NCI-H2196 treated with DMSO at 0.1 percent for 48 hours (cell line): ENCODE data around the gene GSG1L2.

Source experiments
- DNase-seq: peaks from one replicate; lab custom pipeline; 2025; ENCODE audit not compliant: unreplicated experiment; lab: John Stamatoyannopoulos, UW

The GSG1L2 gene

DNA sequence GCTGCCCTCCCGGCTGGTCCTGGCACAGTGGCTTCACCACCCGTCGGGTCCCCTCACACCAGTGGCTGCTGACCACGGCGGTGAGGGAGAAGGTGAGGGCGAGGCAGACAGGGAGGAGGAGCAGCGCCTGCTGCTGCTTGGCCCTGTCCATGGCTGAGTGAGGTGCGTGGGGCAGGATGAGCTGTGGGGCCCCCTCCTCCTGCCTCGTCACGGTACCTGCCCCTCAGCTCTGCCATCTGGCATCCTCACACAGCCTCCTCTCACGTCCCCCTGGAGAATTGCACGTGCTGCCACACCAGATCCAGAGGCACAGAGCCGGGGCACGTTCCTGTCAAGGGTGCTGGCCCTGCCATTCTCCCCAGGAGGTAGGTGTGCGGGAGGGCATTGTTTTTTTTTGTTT is at the start of gene GSG1L2:
Gene GSG1L2 (minus strand): TSS at position 159 of the 400 bp plus-strand sequence. CDS start 8 bp downstream, at position 151.
- no peak for DNase-seq

- no peak for DNase-seq
Measured at GRCh38 chr17:9868552-9868951, 46.7 kb upstream of the GSG1L2 start.

GRCh38 chr17:9865586-9865985 is 43.7 kb upstream of the GSG1L2 start:
- no peak for DNase-seq

DNA sequence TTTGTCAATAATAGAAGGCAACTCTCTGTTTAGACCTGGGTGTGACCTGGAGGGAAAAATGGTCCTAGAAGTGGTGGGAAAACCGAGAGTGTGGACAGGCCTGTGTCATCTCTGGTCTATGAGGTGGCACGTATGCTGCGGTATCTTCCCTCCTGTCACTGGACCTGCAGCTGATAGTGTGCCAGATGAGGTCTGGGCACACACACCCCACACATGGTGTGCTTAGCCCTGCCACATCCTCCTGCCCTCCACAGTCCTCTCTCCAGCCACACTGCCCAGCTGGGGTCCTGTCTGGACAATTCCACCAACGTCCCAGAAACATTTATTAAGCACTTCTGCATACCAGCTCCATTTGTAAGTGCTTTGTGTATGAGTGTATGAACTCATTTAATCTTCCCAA is 41.1 kb upstream of the GSG1L2 start:
- no peak for DNase-seq

DNA sequence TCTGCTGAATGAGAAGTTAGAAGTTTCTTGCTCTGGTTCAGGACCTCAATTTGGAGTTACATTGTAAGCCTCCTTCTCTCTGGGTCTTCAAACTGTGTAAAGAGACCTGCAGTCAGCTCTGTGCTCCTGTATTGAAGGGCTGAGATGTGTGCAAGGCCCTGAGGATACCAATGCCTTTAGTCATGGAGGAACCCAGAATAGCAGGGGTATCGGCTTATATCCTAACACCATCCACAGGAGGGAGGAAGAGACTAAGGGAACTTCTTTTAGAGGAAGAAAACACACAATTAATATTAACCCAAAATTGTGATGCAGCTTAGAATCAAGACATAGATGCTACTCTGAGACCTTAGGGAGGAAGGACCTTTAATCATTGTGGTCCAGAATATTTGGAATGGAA is 40.3 kb upstream of the GSG1L2 start:
- DNase-seq: no peak

- DNase-seq: no peak
Measured at GRCh38 chr17:9860851-9861250, 39.0 kb upstream of the GSG1L2 start.

DNA sequence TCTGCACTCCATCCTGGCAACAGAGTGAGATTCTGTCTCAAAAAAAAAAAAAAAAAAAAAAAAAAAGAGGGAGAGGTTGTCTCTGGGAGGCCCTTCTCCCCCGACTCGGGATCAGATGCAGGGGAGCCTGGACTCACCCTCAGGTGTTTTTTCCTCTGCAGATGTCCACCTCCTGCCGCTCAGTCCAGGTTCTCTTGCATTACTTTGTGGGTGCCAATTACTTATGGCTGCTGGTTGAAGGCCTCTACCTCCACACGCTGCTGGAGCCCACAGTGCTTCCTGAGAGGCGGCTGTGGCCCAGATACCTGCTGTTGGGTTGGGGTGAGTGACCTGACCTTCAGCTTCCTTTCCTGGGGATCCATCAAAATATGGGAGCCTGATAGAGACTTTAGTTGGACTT is 37.9 kb upstream of the GSG1L2 start:
- no peak for DNase-seq

- no peak for DNase-seq
Measured at GRCh38 chr17:9855036-9855435, 33.2 kb upstream of the GSG1L2 start.

GRCh38 chr17:9854255-9854654 is 32.4 kb upstream of the GSG1L2 start:
- DNase-seq: no peak

DNA sequence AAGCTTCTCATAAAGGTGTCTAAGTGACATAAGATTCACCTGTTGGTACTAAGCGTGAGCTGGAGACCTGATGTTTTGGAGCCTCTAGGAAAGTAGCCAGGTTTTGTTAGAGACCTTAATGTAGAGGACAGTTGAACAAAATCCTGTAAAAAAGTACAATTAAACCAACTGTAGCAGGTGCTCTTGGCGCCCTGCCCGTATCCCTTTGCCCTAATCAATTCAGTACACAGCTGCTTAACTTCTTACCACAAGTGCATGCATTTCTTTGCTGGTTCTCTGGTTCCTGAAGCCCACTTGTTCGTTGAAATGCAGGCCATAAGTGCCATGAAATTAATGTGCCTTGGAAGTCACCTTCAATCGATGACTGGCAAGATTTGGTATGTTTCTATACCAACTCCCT is 28.3 kb upstream of the GSG1L2 start:
- no peak for DNase-seq

DNA sequence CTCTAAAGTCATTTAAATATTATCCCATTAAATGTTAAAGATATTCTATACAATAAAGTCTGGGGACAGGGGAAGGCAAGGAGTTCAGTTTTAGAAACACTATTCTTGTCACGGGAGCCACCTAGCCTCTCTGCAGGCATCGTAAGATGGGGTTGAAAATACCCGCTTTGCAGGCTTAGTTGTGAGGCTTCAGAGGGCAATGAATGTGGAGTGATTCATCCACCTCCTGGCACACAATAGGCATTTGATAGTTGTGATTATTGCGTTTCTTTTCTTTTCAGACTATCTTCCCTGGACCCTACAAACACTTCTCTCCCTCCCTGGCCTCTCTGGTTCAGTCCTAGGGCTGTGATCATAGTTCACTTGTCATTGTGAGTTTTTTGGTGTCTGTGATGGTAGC is 23.4 kb upstream of the GSG1L2 start:
- no peak for DNase-seq

DNA sequence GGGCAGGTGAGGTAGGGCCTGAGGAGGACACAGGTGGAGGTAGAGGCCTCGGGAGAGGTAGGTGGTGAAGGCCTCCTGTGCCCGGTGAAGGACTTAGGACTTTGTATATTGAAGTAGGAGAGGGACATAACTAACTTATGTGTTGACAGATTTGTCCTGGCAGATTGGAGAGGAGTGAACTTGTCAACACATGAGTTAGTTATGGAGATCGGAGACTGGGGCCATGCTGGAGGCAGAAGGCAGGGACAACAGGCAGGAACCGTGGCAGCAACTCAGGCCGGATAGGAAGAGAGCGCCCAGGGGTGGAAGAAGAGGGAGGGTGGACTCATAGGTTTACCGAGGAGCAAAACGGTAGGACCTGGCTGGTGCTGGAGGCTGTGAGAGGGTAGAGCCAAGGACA is 22.3 kb upstream of the GSG1L2 start:
- no peak for DNase-seq

DNA sequence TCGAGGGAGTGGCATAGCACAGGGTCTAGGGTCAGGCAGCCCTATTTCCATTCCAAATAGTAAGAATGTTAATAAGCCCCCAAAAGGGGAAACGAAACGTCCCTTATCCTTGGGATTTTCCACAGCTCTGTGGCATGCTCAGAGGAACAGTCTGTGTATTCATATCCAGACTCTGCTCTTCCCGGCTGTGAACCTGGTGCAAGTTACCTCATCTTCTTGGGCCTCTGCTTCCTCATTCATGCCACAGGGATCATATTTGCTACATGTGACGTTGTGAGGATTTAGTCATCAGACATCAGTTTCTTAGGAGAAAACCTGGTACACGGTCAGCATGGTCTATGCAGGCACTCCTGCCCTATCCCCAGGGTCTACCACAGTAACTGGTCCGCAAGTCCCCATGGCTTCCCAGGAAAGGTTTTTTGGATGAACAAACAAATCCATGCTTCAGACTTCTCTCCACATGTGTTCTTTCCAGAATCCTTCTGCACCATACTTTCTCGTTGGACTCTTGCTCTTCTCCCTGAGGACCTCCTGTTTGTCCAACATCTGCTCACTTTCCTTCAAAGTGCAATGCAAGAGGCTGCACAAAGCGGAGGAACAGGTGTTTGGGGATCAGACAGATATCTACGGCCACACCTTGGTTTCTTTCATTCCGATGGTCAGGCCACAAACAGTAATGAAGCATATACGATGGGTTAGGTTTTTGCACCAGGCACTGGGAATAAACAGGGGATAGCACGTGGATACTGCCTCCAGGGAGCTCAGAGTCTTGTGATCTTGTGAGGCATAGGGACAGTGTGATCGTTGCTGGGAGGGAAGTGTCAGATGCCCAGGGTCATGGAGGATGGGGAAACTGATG is 21.5 kb upstream of the GSG1L2 start:
- no peak for DNase-seq

- no peak for DNase-seq
Measured at GRCh38 chr17:9842057-9842758, 20.3 kb upstream of the GSG1L2 start.

- no peak for DNase-seq
Measured at GRCh38 chr17:9839433-9839832, 17.6 kb upstream of the GSG1L2 start.

DNA sequence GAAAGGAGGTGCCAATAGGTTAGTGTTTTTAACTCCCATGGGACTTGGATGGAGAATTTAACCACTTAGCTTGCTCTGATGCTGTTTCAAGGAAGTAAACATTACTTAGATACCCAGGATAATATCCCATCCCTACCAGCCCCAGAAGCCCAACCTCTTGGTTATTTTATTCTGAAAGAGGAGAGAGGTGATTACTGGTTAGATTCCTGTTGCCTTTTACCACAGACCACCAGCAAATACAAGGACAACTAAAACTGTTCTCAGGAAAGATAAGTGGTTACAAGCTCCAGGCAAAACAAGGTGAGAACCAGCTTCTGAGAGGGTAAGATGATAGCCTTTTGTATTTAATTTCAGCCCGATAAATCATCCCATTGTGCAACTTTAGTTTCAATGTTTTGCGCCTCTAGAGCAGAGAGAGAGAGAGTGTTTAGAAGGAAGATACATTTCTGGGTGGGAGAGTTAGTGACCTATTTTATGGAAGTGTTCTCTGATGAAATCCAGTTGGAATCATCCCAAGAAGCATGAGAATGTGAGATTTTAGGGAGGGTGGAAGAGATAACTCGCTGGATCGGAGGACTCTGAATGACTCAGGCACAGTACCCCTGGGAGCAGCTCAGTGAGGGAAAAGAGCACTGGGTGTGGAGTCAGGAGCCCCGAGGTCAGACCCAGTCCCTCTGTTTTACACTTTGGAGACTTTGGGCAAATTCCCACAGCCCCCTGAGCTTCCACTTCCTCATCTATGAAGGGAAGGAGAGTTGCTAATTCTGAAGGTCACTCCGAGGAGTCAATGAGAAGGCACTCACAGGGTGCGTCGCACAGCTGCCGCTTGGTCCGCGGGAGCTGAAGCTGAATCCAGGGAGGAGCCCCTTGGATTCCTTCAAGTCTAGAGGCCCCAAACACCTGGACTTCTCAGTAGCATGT is 15.9 kb upstream of the GSG1L2 start:
- DNase-seq: no peak

DNA sequence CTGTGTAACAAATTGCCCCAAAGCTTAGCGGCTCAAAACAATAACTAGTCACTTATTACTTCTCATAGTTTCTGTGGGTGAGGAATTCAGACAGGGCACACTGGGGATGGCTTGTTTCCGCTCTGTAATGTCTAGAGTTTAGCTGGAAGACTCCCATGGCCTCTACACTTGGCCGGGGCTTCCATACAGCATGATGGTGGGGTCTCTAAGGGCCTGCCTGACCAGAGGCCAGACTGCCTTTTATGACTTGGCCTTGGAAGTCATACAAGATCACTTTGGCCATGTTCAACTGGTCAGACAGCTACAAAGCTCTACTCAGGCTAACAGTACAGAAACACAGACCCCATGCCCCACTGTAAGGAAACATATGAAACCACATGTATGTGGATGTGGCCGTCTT is 12.0 kb upstream of the GSG1L2 start:
- DNase-seq: no peak

- DNase-seq: no peak
Measured at GRCh38 chr17:9830711-9831110, 8.8 kb upstream of the GSG1L2 start.

DNA sequence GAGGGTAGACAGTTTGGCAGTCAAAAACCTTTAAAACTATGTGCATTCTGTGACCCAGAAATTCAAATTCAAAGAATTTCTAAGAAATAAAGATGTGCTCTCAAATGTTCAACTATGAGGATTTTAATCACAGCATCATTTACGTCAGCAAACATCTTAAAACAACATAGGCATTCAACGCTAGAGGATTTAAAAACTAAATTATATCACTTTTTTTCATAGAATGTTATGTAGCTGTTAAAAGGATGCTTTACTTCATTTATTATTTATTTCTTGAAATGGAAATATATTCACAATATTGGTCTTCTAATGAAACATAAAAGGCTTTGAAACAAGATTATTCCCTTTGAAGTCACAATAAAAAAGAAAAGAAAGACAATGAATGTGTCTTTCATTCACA is 7.5 kb upstream of the GSG1L2 start:
- no peak for DNase-seq

- DNase-seq: no peak
Measured at GRCh38 chr17:9828296-9829295, 6.7 kb upstream of the GSG1L2 start.
